NB4 (cell line): ENCODE measurements around the gene SEPSECS.
"Not testable (repeated sequence)": the region's sequence is repeated elsewhere in the genome, so short reads cannot be mapped to it uniquely, and the experiment has no call there.

Source experiments
- DNase-seq: peaks from one replicate; pipeline ENCODE4 v3.0.0; 2010; ENCODE audit warnings: low read depth
- H3K4me3 ChIP-seq: one replicate; pipeline ENCODE4 v1.5.1; 2011; ENCODE audit warnings: mild to moderate bottlenecking, low read depth, low read length, moderate library complexity
- CTCF ChIP-seq: IDR thresholded peaks from one replicate; pipeline ENCODE4 v1.5.1; 2012; ENCODE audit warnings: low read depth, low read length
- MAX ChIP-seq: IDR thresholded peaks from 2 replicates; pipeline ENCODE4 v1.6.1; 2011; ENCODE audit warnings: low read depth, low read length
- MYC ChIP-seq: IDR thresholded peaks from 2 replicates; pipeline ENCODE4 v1.6.1; 2011; ENCODE audit warnings: low read depth, low read length
- POLR2A ChIP-seq: IDR thresholded peaks from 2 replicates; pipeline ENCODE4 v1.6.1; 2011; ENCODE audit warnings: mild to moderate bottlenecking; ENCODE audit not compliant: insufficient read length; ENCODE audit errors: extremely low read depth

The SEPSECS gene

DNA sequence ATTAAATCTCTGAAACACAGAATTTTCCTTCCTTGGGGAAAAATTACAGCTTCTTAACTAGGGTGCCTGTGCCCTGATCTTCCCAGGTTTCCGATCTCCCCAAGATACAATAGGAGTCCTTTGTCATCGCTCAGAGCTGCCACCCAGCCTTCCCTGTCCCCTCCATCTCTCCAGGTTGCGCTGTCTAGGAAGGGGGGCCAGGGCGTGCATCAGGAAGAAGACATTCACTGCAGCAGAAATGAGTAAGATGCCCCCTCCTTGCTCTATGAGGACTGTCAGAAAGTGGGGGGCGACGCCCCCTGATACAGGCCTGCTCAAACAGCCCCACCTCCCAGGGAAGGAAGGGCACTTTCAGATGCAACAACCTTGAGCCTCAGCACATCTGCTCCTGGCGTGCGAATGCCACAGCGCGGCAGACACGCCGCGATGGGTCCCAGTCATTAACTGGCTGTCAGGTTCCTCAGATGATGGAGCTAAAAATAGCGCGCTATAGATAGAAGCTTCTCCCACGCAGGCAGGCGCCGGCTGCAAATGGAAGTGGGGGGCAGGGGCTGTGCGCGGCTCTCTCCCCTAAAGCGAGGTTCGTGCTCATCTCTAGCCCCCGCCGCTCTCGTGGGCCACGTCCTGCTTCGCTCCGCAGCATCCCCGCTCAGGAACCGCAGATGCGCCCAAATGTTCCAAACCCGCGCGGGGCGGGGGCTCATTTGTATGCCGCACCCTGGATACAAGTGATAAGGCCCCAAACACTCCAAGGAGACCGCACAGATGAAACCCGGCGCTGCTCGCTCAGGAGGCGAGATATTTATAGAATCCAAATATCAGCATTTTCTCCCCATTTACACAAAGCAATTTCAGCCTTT lies 71.9 kb downstream of the SEPSECS start:
- DNase-seq: peak; percentile 77
- peak; percentile 64 for TF ChIP-seq MAX
- no peak for TF ChIP-seq CTCF
- TF ChIP-seq POLR2A: no peak
- peak overlapping the region; percentile 46 for H3K4me3 ChIP-seq

DNA sequence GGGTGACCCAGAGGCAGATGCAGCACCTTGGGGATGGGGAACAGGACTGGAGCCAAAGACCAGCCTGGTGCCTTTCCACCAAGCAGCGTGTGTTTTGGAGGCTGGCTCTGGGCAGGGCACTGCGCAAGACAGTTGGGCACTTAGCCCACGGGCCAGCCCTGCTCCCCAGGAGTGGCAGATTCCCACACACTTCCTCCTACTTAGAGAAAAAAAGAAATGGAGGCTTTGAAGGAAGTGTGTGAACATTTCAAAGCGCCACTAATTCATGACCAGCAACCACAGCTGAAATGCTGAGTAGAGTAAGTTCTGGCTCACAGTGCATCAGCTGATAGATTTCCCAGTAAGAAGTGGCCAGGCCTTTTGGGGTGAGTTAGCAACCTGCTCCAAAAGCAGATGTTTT lies 74.6 kb downstream of the SEPSECS start:
- H3K4me3 ChIP-seq: no peak overlapping the region
- TF ChIP-seq MYC (no peak), POLR2A (no peak), MAX (no peak), CTCF (no peak)
- no peak for DNase-seq

- not testable (repeated sequence) for DNase-seq, H3K4me3 ChIP-seq
These were observed 76.8 kb downstream of the SEPSECS start for GRCh38 chr4:25083441-25083840.

- TF ChIP-seq MYC: no peak
- no peak for TF ChIP-seq MAX
- TF ChIP-seq CTCF: no peak
- TF ChIP-seq POLR2A: no peak
- DNase-seq: no peak
- H3K4me3 ChIP-seq: no peak overlapping the region
These were observed 78.3 kb downstream of the SEPSECS start for GRCh38 chr4:25081866-25082471.

DNA sequence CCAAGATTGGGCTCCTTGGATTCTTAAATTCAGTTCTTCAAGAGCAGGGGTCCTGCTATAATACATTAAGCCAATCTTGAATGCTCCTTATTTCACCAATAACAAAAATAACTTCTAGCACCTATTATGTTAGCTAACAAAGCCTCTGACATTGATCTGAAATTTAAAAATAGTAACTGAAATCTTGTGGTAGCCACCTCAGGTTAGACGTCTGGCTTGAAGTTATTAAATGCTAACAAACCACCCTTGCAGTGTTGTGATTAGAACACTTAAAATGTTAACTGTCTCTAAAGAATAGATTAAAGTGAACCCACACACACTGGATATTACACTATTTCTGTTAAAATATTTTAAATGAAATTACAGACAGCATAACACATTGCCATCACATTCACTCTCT lies 79.7 kb downstream of the SEPSECS start:
- no peak for DNase-seq

GRCh38 chr4:25078523-25078922 lies 81.7 kb downstream of the SEPSECS start:
- DNase-seq: no peak
- H3K4me3 ChIP-seq: no peak overlapping the region
- TF ChIP-seq MYC (no peak), MAX (no peak), POLR2A (no peak), CTCF (no peak)

More for the DNA sequence above, 79.7 kb downstream of the SEPSECS start:
- no peak overlapping the region for H3K4me3 ChIP-seq
- no peak for TF ChIP-seq POLR2A

GRCh38 chr4:25076625-25077398 lies 83.4 kb downstream of the SEPSECS start:
- TF ChIP-seq MAX: no peak
- TF ChIP-seq POLR2A: no peak
- TF ChIP-seq CTCF: no peak
- no peak for TF ChIP-seq MYC
- no peak overlapping the region for H3K4me3 ChIP-seq
- no peak for DNase-seq
